Calu3 (cell line): ENCODE measurements around the gene CGB5. TPM values are rescaled to one million over a fixed set of nuclear protein-coding genes. Genes with fewer than 3 reads are reported as not detected.
"Not testable (repeated sequence)": the region's sequence is repeated elsewhere in the genome, so short reads cannot be mapped to it uniquely, and the experiment has no call there.

ENCODE experiments used
- BruUV-seq: library from RNA; stranded (reverse); fragments of 400-500 nt; replicated peaks from 2 replicates; lab custom pipeline; 2021; lab: Mats Ljungman, UMichigan
- CTCF ChIA-PET: fragments of 300-600 bp; sonication (Branson Sonifier 250); formaldehyde crosslinking; loops from one replicate; lab custom pipeline; 2022; ENCODE audit warnings: antibody characterized with exemption; lab: Charles Lee
- DNase-seq: peaks from one replicate; pipeline ENCODE4 v3.0.0; 2022
- H3K27ac Mint-ChIP-seq: one replicate; pipeline ENCODE4 v1.8.0; 2022; ENCODE audit warnings: mixed read lengths; ENCODE audit not compliant: unreplicated experiment
- H3K27me3 Mint-ChIP-seq: one replicate; pipeline ENCODE4 v1.8.0; 2022; ENCODE audit warnings: mixed read lengths; ENCODE audit not compliant: unreplicated experiment
- H3K36me3 Mint-ChIP-seq: one replicate; pipeline ENCODE4 v1.8.0; 2022; ENCODE audit warnings: mild to moderate bottlenecking, moderate library complexity, mixed read lengths; ENCODE audit not compliant: insufficient read depth, unreplicated experiment
- H3K4me1 Mint-ChIP-seq: one replicate; pipeline ENCODE4 v1.8.0; 2022; ENCODE audit warnings: mild to moderate bottlenecking, low read depth, mixed read lengths; ENCODE audit not compliant: unreplicated experiment
- H3K4me3 Mint-ChIP-seq: one replicate; pipeline ENCODE4 v1.8.0; 2022; ENCODE audit warnings: mild to moderate bottlenecking, low read depth, moderate library complexity, mixed read lengths; ENCODE audit not compliant: unreplicated experiment
- H3K9me3 Mint-ChIP-seq: one replicate; pipeline ENCODE4 v1.8.0; 2022; ENCODE audit warnings: low read depth, mixed read lengths; ENCODE audit not compliant: unreplicated experiment
- CTCF ChIP-seq: fragments of 200-600 bp; IDR thresholded peaks from one replicate; pipeline ENCODE4 v1.8.0; 2022; ENCODE audit warnings: antibody characterized with exemption; ENCODE audit not compliant: unreplicated experiment
- intact Hi-C: fragments of 100-400 bp; cut with micrococcal nuclease; formaldehyde crosslinking; loops from one replicate; pipeline ENCODE4 v1.10.0; 2022; ENCODE audit not compliant: unreplicated experiment
- total RNA-seq: library from RNA; stranded (reverse); gene quantifications from 2 replicates; pipeline ENCODE4 v1.2.3, GENCODE V29; 2022

CGB5 gene
- total RNA-seq, 1 experiment from 2014 or later = 3.3 TPM

GRCh38 chr19:49073514-49074378, 30.1 kb downstream of the CGB5 start:
- H3K4me3 Mint-ChIP-seq = peak overlapping the region; percentile 2
- H3K9me3 Mint-ChIP-seq = peaks cover 4% of the 10 kb centered on the region
- peak; percentile 58 for TF ChIP-seq CTCF
- DNase-seq = peak; percentile 74
- no peak overlapping the region for H3K27ac Mint-ChIP-seq
- BruUV-seq = no TSS peak
- H3K4me1 Mint-ChIP-seq = peaks cover 29% of the 10 kb centered on the region
- CTCF ChIA-PET = interaction anchor here (0.5 to 2.4 kb wide), 12 partner anchors 9 to 272 kb away, joined by 4 to 13 read pairs (median 6); partner anchors contain the start of genes GYS1, NTF4 and RUVBL2
- peaks cover 15% of the 10 kb centered on the region for H3K36me3 Mint-ChIP-seq
- intact Hi-C loops = no loop called here
- H3K27me3 Mint-ChIP-seq = peaks cover 48% of the 10 kb centered on the region

- DNase-seq = peak; percentile 76
These were observed 31.2 kb downstream of the CGB5 start for GRCh38 chr19:49074869-49075268.

DNA sequence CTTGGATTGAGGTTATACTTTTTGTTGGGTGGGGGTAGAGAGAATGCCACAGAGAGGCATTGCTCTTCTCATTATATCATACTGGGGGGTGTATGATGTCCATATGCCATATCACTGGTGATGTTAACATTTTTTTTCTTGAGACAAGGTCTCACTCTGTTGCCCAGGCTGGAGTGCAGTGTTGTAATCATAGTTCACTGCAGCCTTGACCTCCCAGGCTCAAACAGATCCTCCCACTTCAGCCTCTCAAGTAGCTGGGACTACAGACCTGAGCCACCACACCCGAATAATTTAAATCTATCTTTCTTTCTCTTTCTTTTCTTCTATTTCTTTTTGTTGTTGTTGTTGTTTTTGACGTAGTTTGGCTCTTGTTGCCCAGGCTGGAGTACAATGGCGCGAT, 36.7 kb downstream of the CGB5 start:
- Mint-ChIP-seq H3K4me1 (peaks cover 19% of the 10 kb centered on the region), H3K9me3 (no peaks in the 10 kb centered on the region), H3K36me3 (peaks cover 9% of the 10 kb centered on the region), H3K4me3 (no peak overlapping the region), H3K27ac (no peak overlapping the region), H3K27me3 (no peaks in the 10 kb centered on the region)
- no peak for DNase-seq
- TF ChIP-seq CTCF = no peak
- no TSS peak for BruUV-seq
- CTCF ChIA-PET = no interaction called here
- intact Hi-C loops = no loop called here

More at GRCh38 chr19:49074869-49075268, 31.2 kb downstream of the CGB5 start:
- intact Hi-C loops, H3K9me3 Mint-ChIP-seq, H3K4me3 Mint-ChIP-seq, BruUV-seq, H3K27ac Mint-ChIP-seq: not testable (repeated sequence)
- Mint-ChIP-seq H3K4me1 (peaks cover 29% of the 10 kb centered on the region), H3K27me3 (peaks cover 37% of the 10 kb centered on the region), H3K36me3 (peaks cover 12% of the 10 kb centered on the region)
- CTCF ChIA-PET = interaction anchor here (0.7 to 2.4 kb wide), 8 partner anchors 19 to 320 kb away, joined by 3 to 12 read pairs (median 6); partner anchors contain the start of genes GYS1 and RUVBL2
- TF ChIP-seq CTCF = peak; percentile 63

DNA sequence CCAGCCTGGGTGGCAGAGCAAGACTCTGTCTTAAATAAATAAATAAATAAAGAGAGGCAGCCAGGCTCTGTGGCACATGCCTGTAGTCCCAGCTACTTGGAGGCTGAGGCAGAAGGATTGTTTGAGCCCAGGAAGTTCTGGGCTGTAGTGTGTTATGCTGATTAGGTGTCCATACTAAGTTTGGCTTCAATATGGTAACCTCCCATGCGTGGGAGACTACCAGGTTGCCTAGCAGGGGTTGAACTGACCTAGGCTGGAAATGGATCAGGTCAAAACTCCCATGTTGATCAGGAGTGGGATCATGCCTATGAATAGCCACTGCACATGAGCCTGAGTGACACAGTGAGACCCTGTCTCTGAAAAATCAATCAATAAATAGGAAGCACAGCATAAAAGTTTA, 37.6 kb downstream of the CGB5 start:
- intact Hi-C loops = no loop called here
- H3K4me1 Mint-ChIP-seq = peaks cover 13% of the 10 kb centered on the region
- no peak for DNase-seq
- H3K4me3 Mint-ChIP-seq = no peak overlapping the region
- no peak for TF ChIP-seq CTCF
- H3K36me3 Mint-ChIP-seq = peaks cover 17% of the 10 kb centered on the region
- BruUV-seq = no TSS peak
- H3K9me3 Mint-ChIP-seq = no peaks in the 10 kb centered on the region
- CTCF ChIA-PET = no interaction called here
- no peaks in the 10 kb centered on the region for H3K27me3 Mint-ChIP-seq
- H3K27ac Mint-ChIP-seq = no peak overlapping the region
